Ascending aorta (tissue), 2 donors: ENCODE data around the gene RPAP3. TPM values are rescaled to one million over a fixed set of nuclear protein-coding genes. Genes with fewer than 3 reads are reported as not detected.

ENCODE experiments used
- DNase-seq, 2 donors: peaks; one replicate each; pipeline ENCODE4 v3.0.0-alpha.2; 2019; ENCODE audit warnings: low spot score in 2 of 2
- H3K27ac ChIP-seq, 2 donors: fragments of 200-600 bp; sonication (generic); one replicate each; pipeline ENCODE4 v1.5.1; 2016 to 2017; ENCODE audit warnings: mild to moderate bottlenecking in 1 of 2
- H3K27me3 ChIP-seq: fragments of 200-600 bp; sonication (generic); one replicate; pipeline ENCODE4 v1.5.1; 2017
- H3K36me3 ChIP-seq, 2 donors: fragments of 200-600 bp; sonication (generic); one replicate each; pipeline ENCODE4 v1.5.1; 2016
- H3K4me1 ChIP-seq, 2 donors: fragments of 200-600 bp; sonication (generic); one replicate each; pipeline ENCODE4 v1.5.1; 2016 to 2017; ENCODE audit warnings: mild to moderate bottlenecking in 1 of 2
- H3K4me3 ChIP-seq, 2 donors: fragments of 200-600 bp; sonication (generic); one replicate each; pipeline ENCODE4 v1.5.1; 2016 to 2017; ENCODE audit warnings: mild to moderate bottlenecking in 1 of 2
- H3K9me3 ChIP-seq, 2 donors: fragments of 200-600 bp; sonication (generic); one replicate each; pipeline ENCODE4 v1.5.1; 2016
- CTCF ChIP-seq, 3 experiments: fragments of 200-600 bp in 2 of 3; fragments of 450-650 bp in 1 of 3; sonication (generic) in 2 of 3; IDR thresholded peaks; one replicate each; pipeline ENCODE4 v1.5.1; 2016 to 2019; ENCODE audit warnings: antibody characterized with exemption in 3 of 3, mild to moderate bottlenecking in 1 of 3, moderate library complexity in 1 of 3
- intact Hi-C: fragments of 100-400 bp; cut with DNase I; formaldehyde crosslinking; loops from one replicate; pipeline ENCODE4 v1.15.1; 2023
- total RNA-seq: library from RNA; depleted of rRNA; stranded (reverse); fragments of >200 nt; gene quantifications from one replicate; pipeline ENCODE4 v1.1.0, GENCODE V29; 2016

RPAP3 gene, protein sequence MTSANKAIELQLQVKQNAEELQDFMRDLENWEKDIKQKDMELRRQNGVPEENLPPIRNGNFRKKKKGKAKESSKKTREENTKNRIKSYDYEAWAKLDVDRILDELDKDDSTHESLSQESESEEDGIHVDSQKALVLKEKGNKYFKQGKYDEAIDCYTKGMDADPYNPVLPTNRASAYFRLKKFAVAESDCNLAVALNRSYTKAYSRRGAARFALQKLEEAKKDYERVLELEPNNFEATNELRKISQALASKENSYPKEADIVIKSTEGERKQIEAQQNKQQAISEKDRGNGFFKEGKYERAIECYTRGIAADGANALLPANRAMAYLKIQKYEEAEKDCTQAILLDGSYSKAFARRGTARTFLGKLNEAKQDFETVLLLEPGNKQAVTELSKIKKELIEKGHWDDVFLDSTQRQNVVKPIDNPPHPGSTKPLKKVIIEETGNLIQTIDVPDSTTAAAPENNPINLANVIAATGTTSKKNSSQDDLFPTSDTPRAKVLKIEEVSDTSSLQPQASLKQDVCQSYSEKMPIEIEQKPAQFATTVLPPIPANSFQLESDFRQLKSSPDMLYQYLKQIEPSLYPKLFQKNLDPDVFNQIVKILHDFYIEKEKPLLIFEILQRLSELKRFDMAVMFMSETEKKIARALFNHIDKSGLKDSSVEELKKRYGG
- 8.1 TPM for total RNA-seq

- Histone ChIP-seq H3K4me1 (peaks cover 0 to 6% of the 10 kb centered on the region in 2 donors), H3K27ac (peak within 1 kb of the TSS; percentile 78 to 94), H3K4me3 (peak within 1 kb of the TSS; percentile 94 to 95), H3K9me3 (no peaks in the 10 kb centered on the region), H3K27me3 (no peaks in the 10 kb centered on the region), H3K36me3 (no peaks in the 10 kb centered on the region)
- intact Hi-C loops = loop anchor here (2.0 to 10.0 kb wide), 3 partner anchors 133 to 259 kb away; partner anchors contain the start of genes TMEM106C and VDR
- TF ChIP-seq CTCF (IDR thresholded peaks at IDR 0.05) = peak; percentile 50 to 68 (median 66)
- peak; percentile 85 to 98 for DNase-seq
Measured at GRCh38 chr12:47705566-47706425, at the start of gene RPAP3. TSS of gene RPAP3 (minus strand) at chr12:47706030. CDS start at chr12:47702840, 3,190 bp downstream.

DNA sequence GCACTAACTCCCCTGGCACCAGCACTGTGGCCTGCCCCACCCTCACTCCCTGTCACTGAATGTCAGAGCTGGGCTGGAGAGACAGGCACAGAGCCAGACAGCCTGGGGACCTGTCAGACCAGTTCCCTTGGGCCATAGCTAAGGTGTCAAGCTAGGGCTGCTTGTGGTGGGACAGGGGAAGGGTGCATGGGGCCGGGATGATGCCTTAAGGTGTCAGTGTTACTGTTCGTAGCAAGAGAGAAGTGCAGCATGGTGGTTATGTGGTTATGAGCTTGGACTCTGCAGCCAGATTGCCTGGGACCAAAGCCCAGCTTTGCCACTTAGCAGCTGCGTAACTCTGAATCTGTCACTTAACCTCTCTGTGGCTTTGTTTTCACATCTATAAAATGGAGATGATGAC lies 49.1 kb upstream of the RPAP3 start:
- H3K4me3 ChIP-seq = peak overlapping the region; percentile 2 to 81
- peaks cover 19 to 22% of the 10 kb centered on the region in 2 donors for H3K36me3 ChIP-seq
- no peak for TF ChIP-seq CTCF (IDR thresholded peaks at IDR 0.05)
- intact Hi-C loops = no loop called here
- no peak for DNase-seq
- peak overlapping the region; percentile 87 to 94 for H3K27ac ChIP-seq
- peaks cover 32 to 64% of the 10 kb centered on the region in 2 donors for H3K4me1 ChIP-seq
- H3K9me3 ChIP-seq = no peaks in the 10 kb centered on the region
- no peaks in the 10 kb centered on the region for H3K27me3 ChIP-seq

- Histone ChIP-seq H3K4me3 (peak overlapping the region in 1 of 2 donors; percentile 27), H3K4me1 (peaks cover 32 to 57% of the 10 kb centered on the region in 2 donors)
Measured at GRCh38 chr12:47754126-47754525, 48.3 kb upstream of the RPAP3 start.

DNA sequence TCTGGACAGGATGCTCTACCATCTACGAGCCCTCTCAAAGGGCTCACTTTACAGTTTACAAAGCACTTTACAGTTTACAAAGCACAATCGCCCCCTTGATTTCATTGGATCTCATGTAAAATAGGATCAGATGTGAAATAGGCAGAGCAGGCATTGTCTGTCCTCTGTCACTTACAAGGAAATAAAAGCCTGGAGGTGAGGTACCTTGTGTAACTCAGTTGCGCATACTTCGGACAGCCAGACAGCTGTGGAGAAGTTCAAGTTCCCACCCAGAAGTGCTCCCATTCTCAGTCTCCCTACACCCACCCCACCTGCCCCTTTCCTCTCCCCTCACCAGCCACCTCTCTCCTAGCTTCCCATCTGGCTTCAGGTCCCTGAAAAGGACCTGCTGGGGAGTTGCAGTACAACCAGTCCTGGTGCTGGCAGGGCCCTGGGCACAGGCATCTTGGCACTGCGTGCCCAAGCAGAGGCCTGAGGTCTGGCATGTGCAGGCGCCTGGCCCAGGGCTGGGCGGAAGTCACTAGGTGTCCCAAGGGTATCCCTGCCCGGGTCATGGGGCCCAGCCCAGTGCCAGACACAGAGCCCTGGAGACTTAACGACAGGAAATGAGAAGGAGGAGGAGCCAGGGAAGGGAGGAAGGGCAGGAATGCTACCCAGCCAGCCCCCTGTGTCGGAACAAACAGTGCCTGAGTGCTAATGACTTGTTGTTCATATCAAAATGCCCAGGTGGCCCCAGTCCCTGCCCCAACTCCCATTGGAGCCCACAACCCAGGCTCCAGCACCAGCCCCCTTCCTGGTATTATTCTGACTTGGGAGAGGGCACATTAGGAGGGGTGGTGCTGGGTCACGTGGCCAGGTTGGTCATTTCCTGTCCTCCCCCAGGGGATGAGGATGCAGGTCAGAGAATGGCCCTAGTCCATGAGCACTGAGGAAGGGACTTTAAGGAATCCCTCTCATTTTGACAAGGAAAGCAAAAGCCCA lies 47.5 kb upstream of the RPAP3 start:
- H3K4me3 ChIP-seq = peak overlapping the region; percentile 12 to 27
- no peaks in the 10 kb centered on the region for H3K9me3 ChIP-seq
- intact Hi-C loops = loop anchor here (1.0 to 2.0 kb wide), 3 partner anchors 16 to 59 kb away; partner anchors contain the start of gene SLC48A1
- H3K36me3 ChIP-seq = peaks cover 34 to 38% of the 10 kb centered on the region in 2 donors
- peak in 2 of 3 experiments; percentile 12 to 21 for TF ChIP-seq CTCF (IDR thresholded peaks at IDR 0.05)
- H3K4me1 ChIP-seq = peaks cover 29 to 57% of the 10 kb centered on the region in 2 donors
- peak overlapping the region; percentile 87 to 94 for H3K27ac ChIP-seq
- H3K27me3 ChIP-seq = no peaks in the 10 kb centered on the region
- peak; percentile 80 to 97 for DNase-seq

More at GRCh38 chr12:47754126-47754525, 48.3 kb upstream of the RPAP3 start:
- no peak for DNase-seq
- intact Hi-C loops = no loop called here
- Histone ChIP-seq H3K9me3 (no peaks in the 10 kb centered on the region), H3K36me3 (peaks cover 27 to 30% of the 10 kb centered on the region in 2 donors), H3K27me3 (no peaks in the 10 kb centered on the region), H3K27ac (peak overlapping the region; percentile 87 to 94)
- no peak for TF ChIP-seq CTCF (IDR thresholded peaks at IDR 0.05)
